SK-N-SH treated with all-trans-retinoic acid at 6 μM for 48 hours (cell line): ENCODE data around the gene XPNPEP2.
A peak's percentile ranks its signal among the peaks of the same experiment; 100 is the strongest.

ENCODE experiments used
- ATAC-seq: fragments of 200-7000 bp; cut with Tn5 transposase; 3 replicates; pipeline ENCODE4 v1.9.1; 2020; ENCODE audit warnings: mild to moderate bottlenecking, moderate library complexity
- ARNTL ChIP-seq: fragments of 450-650 bp; formaldehyde crosslinking; IDR thresholded peaks from 2 replicates; pipeline ENCODE4 v1.5.0; 2020; ENCODE audit warnings: low read depth, mild to moderate bottlenecking, moderate library complexity, borderline replicate concordance
- BACH2 ChIP-seq: fragments of 250-450 bp; sonication (Bioruptor Pico); IDR thresholded peaks from 2 replicates; pipeline ENCODE4 v1.9.0; 2021; ENCODE audit warnings: mild to moderate bottlenecking, borderline replicate concordance
- CREB5 ChIP-seq: fragments of 250-450 bp; sonication (Bioruptor Pico); IDR thresholded peaks from 2 replicates; pipeline ENCODE4 v1.5.1; 2020; ENCODE audit warnings: low read depth, mild to moderate bottlenecking, moderate library complexity
- CSDC2 ChIP-seq: fragments of 250-450 bp; sonication (Bioruptor Pico); IDR thresholded peaks from 2 replicates; pipeline ENCODE4 v1.5.0; 2020; ENCODE audit warnings: mild to moderate bottlenecking, moderate library complexity
- ESRRG ChIP-seq: fragments of 250-450 bp; sonication (Bioruptor Pico); IDR thresholded peaks from 2 replicates; pipeline ENCODE4 v1.6.1; 2021; ENCODE audit warnings: mild to moderate bottlenecking
- GLIS3 ChIP-seq: fragments of 250-450 bp; sonication (Bioruptor Pico); IDR thresholded peaks from 2 replicates; pipeline ENCODE4 v1.5.0; 2020; ENCODE audit warnings: mild to moderate bottlenecking, moderate library complexity
- ISL1 ChIP-seq: fragments of 250-450 bp; sonication (Bioruptor Pico); IDR thresholded peaks from 2 replicates; pipeline ENCODE4 v2.1.2; 2022; ENCODE audit warnings: mild to moderate bottlenecking, moderate library complexity
- OSR1 ChIP-seq: fragments of 250-450 bp; sonication (Bioruptor Pico); IDR thresholded peaks from 2 replicates; pipeline ENCODE4 v1.8.0; 2022; ENCODE audit warnings: moderate library complexity, mild to moderate bottlenecking, inconsistent platforms
- PATZ1 ChIP-seq: fragments of 250-450 bp; sonication (Bioruptor Pico); IDR thresholded peaks from 2 replicates; pipeline ENCODE4 v1.8.0; 2020; ENCODE audit warnings: mild to moderate bottlenecking, moderate library complexity, borderline replicate concordance
- RARB ChIP-seq: fragments of 250-450 bp; sonication (Bioruptor Pico); IDR thresholded peaks from 2 replicates; pipeline ENCODE4 v1.8.0; 2021; ENCODE audit warnings: mild to moderate bottlenecking, moderate library complexity
- SNAI2 ChIP-seq: fragments of 250-450 bp; sonication (Bioruptor Pico); IDR thresholded peaks from 2 replicates; pipeline ENCODE4 v1.5.0; 2020; ENCODE audit warnings: mild to moderate bottlenecking, moderate library complexity
- TCF4 ChIP-seq: fragments of 250-450 bp; sonication (Bioruptor Pico); IDR thresholded peaks from 2 replicates; pipeline ENCODE4 v1.8.0; 2021; ENCODE audit warnings: mild to moderate bottlenecking, moderate library complexity, borderline replicate concordance
- TOX ChIP-seq: fragments of 250-450 bp; sonication (Bioruptor Pico); IDR thresholded peaks from 2 replicates; pipeline ENCODE4 v1.8.0; 2021; ENCODE audit warnings: mild to moderate bottlenecking, moderate library complexity, borderline replicate concordance
- ZC3H10 ChIP-seq: fragments of 250-450 bp; sonication (Bioruptor Pico); IDR thresholded peaks from 2 replicates; pipeline ENCODE4 v1.5.1; 2021; ENCODE audit warnings: mild to moderate bottlenecking, moderate library complexity
- ZFP3 ChIP-seq: fragments of 250-450 bp; sonication (Bioruptor Pico); IDR thresholded peaks from 2 replicates; pipeline ENCODE4 v1.5.0; 2020; ENCODE audit warnings: mild to moderate bottlenecking, moderate library complexity
- ZFP30 ChIP-seq: fragments of 450-650 bp; formaldehyde crosslinking; IDR thresholded peaks from 2 replicates; pipeline ENCODE4 v1.5.0; 2022; ENCODE audit warnings: mild to moderate bottlenecking, moderate library complexity
- ZNF565 ChIP-seq: fragments of 450-650 bp; formaldehyde crosslinking; conservative IDR thresholded peaks from 2 replicates; pipeline ENCODE4 v1.5.0; 2020; ENCODE audit warnings: low read depth, mild to moderate bottlenecking, moderate library complexity
- ZNF70 ChIP-seq: fragments of 450-650 bp; formaldehyde crosslinking; IDR thresholded peaks from 2 replicates; pipeline ENCODE4 v1.5.0; 2020; ENCODE audit warnings: mild to moderate bottlenecking, moderate library complexity
- TF ChIP-seq, protein P1 (sequence below): fragments of 250-450 bp; sonication (Bioruptor Pico); IDR thresholded peaks from 2 replicates; pipeline ENCODE4 v1.8.0; 2021; ENCODE audit warnings: low read depth, mild to moderate bottlenecking, moderate library complexity, borderline replicate concordance
- TF ChIP-seq, protein P2 (sequence below): fragments of 250-450 bp; sonication (Bioruptor Pico); IDR thresholded peaks from 2 replicates; pipeline ENCODE4 v1.5.1; 2021; ENCODE audit warnings: mild to moderate bottlenecking, moderate library complexity

Gene XPNPEP2

DNA sequence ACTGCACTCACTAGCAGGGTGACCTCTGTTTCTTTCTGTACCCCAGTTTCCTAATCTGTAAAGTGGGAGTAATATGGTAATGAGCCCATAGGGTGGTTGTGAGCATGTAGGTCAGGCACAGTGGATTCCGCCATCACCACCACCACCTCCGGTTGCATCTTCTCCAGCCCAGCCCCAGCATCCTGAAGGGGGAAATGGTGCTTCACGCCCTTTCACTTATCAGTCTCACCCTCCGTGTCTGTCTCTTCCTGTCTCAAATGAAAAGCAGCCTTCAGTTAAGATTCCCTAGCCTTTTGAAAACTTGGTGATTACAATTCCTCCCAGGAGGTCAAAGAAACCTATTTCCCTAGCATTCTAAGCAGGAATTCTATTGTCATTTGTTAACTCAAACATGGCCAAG lies 16.9 kb upstream of the XPNPEP2 start:
- ATAC-seq, result no peak

GRCh38 chrX:129723511-129723910 lies 15.3 kb upstream of the XPNPEP2 start:
- no peak for TF ChIP-seq ZC3H10 (CRISPR knock-in tag)
- no peak for TF ChIP-seq OSR1 (CRISPR knock-in tag)
- no peak for TF ChIP-seq PATZ1 (CRISPR knock-in tag)
- no peak for TF ChIP-seq TCF4 (CRISPR knock-in tag)
- no peak for ATAC-seq

More for the DNA sequence above, 16.9 kb upstream of the XPNPEP2 start:
- TF ChIP-seq SNAI2 (CRISPR knock-in tag) (no peak), CREB5 (CRISPR knock-in tag) (no peak), ISL1 (CRISPR knock-in tag) (no peak), GLIS3 (CRISPR knock-in tag) (no peak), RARB (CRISPR knock-in tag) (no peak), ZFP3 (CRISPR knock-in tag) (no peak), BACH2 (CRISPR knock-in tag) (no peak), TOX (CRISPR knock-in tag) (no peak), ZNF70 (CRISPR knock-in tag) (no peak), TCF4 (CRISPR knock-in tag) (no peak), ZC3H10 (CRISPR knock-in tag) (no peak), ARNTL (CRISPR knock-in tag) (no peak), PATZ1 (CRISPR knock-in tag) (no peak), ESRRG (no peak), CSDC2 (CRISPR knock-in tag) (no peak)
- TF ChIP-seq, protein P1, sequence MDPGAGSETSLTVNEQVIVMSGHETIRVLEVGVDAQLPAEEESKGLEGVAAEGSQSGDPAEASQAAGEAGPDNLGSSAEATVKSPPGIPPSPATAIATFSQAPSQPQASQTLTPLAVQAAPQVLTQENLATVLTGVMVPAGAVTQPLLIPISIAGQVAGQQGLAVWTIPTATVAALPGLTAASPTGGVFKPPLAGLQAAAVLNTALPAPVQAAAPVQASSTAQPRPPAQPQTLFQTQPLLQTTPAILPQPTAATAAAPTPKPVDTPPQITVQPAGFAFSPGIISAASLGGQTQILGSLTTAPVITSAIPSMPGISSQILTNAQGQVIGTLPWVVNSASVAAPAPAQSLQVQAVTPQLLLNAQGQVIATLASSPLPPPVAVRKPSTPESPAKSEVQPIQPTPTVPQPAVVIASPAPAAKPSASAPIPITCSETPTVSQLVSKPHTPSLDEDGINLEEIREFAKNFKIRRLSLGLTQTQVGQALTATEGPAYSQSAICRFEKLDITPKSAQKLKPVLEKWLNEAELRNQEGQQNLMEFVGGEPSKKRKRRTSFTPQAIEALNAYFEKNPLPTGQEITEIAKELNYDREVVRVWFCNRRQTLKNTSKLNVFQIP (CRISPR knock-in tag), result no peak
- TF ChIP-seq, protein P2, sequence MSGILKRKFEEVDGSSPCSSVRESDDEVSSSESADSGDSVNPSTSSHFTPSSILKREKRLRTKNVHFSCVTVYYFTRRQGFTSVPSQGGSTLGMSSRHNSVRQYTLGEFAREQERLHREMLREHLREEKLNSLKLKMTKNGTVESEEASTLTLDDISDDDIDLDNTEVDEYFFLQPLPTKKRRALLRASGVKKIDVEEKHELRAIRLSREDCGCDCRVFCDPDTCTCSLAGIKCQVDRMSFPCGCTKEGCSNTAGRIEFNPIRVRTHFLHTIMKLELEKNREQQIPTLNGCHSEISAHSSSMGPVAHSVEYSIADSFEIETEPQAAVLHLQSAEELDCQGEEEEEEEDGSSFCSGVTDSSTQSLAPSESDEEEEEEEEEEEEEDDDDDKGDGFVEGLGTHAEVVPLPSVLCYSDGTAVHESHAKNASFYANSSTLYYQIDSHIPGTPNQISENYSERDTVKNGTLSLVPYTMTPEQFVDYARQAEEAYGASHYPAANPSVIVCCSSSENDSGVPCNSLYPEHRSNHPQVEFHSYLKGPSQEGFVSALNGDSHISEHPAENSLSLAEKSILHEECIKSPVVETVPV, result no peak

GRCh38 chrX:129724754-129725153 lies 14.0 kb upstream of the XPNPEP2 start:
- TF ChIP-seq ARNTL (CRISPR knock-in tag) (no peak), GLIS3 (CRISPR knock-in tag) (no peak), RARB (CRISPR knock-in tag) (no peak), ZFP30 (no peak), TOX (CRISPR knock-in tag) (no peak)
- TF ChIP-seq, all 23 proteins: peak for 0
- no peak for ATAC-seq

DNA sequence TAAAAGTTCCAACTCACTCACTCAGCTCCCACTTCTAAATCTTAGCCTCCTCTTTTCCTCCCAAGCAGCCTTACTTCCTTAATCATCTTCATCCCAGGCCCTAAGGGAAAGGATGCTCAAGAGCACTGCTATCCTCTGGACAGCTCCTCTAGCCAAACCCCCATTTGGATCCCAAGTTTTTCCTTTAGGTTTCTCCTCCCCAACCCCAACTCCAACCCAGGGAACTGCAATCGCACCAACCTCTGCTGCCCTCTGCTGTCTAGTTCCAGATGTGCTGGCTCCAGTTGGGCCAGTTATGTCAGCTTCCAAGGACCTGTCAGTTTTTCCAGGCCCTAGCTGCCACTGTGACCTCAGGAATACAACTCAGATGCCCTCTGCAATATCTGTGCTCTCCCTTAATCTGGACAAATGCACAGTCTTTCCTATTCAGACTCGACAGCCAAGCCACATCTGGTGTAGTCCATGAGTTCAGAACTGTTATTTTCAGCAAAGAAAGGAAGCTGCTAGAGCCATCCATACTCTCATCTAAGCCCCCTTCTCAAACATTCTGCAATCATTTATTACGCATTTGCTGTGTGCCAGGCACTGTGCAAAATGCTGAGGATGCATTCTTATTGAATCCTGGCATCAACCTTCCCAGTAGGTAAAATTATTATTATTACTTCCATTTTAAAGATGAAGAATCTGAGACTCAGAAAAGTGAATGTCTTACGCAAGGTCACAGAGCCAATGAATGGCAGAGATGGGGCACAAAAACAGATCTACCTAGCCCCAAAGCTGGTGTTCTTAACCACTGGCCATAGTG lies 12.3 kb upstream of the XPNPEP2 start:
- ATAC-seq, result peak; percentile 98
- TF ChIP-seq ZNF565 (no peak), CSDC2 (CRISPR knock-in tag) (0 out of 2 replicates have a peak, but pooled peaks have one; percentile 30)
